Measurements from ENCODE around the gene SLC38A4.
"Not testable (repeated sequence)": the region's sequence is repeated elsewhere in the genome, so short reads cannot be mapped to it uniquely, and the experiment has no call there.

Gene SLC38A4, protein sequence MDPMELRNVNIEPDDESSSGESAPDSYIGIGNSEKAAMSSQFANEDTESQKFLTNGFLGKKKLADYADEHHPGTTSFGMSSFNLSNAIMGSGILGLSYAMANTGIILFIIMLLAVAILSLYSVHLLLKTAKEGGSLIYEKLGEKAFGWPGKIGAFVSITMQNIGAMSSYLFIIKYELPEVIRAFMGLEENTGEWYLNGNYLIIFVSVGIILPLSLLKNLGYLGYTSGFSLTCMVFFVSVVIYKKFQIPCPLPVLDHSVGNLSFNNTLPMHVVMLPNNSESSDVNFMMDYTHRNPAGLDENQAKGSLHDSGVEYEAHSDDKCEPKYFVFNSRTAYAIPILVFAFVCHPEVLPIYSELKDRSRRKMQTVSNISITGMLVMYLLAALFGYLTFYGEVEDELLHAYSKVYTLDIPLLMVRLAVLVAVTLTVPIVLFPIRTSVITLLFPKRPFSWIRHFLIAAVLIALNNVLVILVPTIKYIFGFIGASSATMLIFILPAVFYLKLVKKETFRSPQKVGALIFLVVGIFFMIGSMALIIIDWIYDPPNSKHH

DNA sequence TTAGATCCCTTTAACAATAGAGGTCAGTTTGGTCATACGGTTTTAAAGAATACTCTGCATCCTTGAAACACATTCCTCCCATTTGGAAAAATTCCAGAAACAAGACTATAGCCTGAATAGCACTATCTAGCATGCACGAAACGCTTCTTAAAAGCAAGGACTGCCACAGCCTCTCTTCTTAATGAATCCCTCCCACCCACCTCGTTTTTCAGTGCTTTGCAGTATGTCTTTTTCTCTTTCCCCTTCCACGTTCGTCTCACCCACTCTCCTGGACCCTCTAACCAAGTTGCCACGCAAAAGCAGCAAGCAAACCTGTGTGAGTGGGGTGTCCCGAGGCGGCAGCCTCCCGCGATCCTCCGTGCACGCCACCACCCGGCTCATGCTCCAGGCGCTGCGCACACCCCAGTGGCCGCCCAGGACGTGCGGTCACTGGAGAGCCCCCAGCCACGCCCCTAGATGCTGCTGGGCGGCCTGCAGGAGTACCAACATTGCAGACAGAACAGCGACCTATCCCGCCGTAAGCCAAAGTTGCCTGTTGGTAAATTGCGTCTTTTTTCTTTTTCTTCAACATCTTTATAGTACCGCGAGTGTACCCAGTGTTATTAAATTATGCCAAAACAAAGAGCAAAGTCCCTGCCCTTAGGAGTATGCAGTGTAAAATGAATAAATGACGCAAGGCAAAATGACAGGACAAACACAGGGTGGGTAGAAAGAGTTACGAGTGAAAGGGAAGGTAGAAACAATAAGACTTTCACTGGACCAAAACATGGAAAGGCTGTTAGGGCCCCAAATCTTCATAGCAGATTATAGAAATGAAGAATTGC is at the start of gene SLC38A4:
Gene SLC38A4 (minus strand): TSS at position 407 of the 824 bp plus-strand sequence. CDS start 32,926 bp downstream, outside the sequence.
- DNase-seq (ENCODE audit: low read depth) = no peak

DNA sequence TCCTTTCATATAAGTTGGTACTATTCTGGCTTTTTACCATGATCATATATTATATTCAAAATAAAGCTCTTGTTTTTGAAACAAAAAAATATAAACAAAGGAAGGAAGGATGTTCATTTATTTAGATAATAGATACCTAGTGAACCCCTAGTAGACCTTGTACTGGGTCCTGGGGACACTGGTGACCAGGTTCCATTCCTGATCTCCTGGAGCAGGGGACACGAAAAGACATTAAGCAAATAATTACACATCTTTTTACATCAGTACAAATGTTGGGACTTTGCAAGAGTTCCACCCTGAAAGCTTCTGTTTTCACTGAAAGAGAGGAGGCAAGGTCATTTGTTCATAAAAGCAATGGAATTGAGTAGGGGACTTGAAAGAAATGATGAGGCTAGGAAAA is 49.3 kb upstream of the SLC38A4 start:
- DNase-seq (ENCODE audit: low read depth) = no peak

DNA sequence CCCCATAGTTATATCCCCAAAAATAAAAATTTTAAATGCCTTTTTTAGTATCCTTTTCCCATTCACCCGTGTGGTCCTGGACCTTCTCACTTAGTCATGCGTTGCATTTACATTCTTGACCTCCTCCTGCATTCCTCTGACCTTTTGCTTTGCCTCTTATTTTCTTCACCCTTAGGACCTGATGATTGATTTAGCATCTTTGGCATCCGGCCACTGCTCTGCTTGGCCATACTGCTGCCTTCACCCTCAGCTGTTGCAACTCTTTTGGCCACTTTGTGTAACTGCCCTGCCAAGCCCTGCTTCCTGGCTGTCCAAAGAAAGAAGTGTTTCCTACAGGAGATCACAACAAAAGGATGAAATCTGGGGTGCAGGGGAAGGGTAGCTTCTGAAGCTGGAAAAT is 48.8 kb upstream of the SLC38A4 start:
- DNase-seq (ENCODE audit: low read depth) = no peak

DNA sequence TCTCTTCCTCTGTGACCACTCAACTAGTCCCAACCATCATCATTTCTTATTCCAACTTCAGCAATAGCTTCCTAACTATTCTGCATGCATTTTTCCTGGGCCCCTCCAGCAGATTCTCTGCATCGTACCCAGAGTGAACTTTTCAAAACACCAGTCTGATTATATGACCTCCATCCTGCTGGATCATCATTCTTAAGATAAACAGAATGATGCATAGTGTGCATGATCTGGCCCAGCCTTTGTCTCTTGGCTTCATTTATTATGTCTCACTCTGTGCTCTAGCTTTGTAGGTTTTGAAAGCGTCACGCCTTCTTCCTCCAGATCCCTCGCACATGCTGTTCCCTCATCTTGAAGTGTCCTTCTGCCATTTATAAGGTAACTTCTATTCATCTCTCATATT is 46.3 kb upstream of the SLC38A4 start:
- DNase-seq (ENCODE audit: low read depth) = no peak

DNA sequence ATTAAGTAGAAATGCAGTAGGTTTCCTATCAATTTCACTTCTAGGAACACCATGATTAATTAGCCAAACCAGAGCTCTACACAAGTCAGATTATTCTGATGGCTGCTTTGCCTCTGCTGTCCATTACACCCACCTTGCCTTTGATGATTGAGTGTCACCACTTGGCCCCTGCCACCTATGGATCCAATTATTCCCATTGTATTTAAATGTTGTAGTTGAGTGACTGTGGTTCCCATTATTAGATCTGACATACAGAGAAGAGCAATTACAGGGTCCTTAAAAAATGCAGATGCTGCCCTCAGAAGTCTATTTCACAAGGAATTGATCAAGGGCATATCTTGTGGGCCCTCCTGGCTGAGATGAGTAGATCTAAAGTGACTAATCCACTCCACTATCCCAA is 39.5 kb upstream of the SLC38A4 start:
- DNase-seq (ENCODE audit: low read depth) = no peak

DNA sequence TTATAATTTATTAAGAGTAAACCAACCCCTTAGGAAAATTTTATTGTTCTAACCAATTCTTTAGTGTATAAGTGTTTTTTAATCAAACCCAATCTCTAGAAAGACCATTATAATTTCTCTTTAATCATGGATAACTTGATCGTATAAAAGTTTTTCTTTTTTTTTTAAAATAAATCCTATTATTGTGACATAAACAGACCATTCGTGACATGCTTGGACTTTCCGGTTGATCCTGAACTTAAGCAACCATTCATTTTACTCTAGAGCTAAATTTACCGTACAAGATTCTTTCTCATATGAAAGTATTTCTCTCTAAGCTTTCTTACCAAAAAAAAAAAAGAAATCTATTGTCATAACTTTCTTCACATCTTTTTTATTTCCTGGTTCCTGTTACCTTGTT is 32.6 kb upstream of the SLC38A4 start:
- no peak for DNase-seq (ENCODE audit: low read depth)

DNA sequence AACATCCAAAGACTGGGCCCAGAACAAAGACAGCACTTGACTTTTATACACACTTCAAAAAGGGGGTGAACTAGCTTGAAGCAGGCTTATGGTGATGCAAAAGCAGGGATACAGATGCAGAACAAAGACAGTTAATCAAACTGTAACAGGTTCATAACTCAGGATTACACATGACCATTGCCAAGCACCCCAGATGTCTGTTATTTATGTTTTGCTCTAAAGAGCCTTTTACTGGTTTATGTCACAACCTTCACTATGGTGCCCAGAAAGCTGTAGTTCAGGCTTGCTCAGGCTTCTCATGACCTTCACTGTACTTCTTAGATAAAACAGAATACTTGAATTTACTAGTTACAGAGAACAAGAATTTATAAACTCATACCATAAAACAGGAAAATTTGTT is 31.7 kb upstream of the SLC38A4 start:
- no peak for DNase-seq (ENCODE audit: low read depth)

DNA sequence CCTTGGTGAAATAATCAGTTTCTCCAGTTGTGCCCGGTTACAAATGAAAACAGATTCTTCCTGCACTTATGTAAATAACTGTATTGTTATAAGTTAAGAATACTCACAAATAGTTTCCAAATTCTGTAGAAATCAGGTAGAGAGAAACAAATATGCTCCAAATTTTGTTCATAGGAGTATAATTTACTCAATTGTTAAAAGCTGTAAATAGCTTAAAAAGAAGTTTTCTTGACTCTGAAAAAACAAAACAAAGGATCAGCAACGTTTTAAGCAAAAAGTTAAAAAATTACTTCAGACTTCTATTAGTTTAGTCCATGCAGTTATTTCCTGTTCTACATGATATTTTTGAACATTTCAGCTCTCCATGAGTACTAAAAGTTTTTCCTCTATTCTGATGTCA is 30.0 kb upstream of the SLC38A4 start:
- DNase-seq (ENCODE audit: low read depth) = no peak

DNA sequence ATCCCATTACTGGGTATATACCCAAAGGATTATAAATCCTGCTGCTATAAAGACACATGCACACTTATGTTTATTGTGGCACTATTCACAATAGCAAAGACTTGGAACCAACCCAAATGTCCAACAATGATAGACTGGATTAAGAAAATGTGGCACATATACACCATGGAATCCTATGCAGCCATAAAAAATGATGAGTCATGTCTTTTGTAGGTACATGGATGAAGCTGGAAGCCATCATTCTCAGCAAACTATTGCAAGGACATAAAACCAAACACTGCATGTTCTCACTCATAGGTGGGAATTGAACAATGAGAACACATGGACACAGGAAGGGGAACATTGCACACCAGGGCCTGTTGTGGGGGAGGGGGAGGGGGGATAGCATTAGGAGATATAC is 28.4 kb upstream of the SLC38A4 start:
- DNase-seq (ENCODE audit: low read depth) = not testable (repeated sequence)

DNA sequence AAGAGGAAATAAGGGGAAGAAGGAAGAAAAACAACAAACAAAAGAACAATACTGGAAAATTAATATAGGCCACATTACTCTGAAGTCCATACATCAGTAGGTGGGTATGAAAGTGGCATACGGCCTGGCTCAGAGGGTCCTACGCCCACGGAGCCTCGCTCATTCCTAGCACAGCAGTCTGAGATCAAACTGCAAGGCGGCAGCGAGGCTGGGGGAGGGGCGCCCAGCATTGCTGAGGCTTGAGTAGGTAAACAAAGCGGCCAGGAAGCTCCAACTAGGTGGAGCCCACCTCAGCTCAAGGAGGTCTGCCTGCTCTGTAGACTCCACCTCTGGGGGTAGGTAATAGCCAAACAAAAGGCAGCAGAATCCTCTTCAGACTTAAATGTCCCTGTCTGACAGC is 23.0 kb upstream of the SLC38A4 start:
- DNase-seq (ENCODE audit: low read depth) = not testable (repeated sequence)

DNA sequence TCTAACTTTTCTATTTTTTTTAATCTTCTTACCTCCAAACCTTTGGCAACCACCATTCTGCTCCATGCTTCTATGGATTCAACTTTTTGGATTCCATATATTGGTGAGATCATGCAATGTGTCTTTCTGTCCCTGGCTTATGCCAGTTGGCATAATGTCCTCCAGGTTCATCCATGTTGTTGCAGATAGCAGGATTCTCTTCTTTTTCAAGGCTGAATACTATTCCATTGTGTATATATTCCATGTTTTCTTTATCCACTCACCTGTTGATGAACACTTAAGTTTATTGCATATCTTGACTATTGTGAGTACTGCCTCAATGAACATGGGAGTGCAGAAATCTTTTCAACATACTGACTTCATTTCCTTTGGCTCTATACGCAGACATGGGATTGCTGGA is 21.2 kb upstream of the SLC38A4 start:
- no peak for DNase-seq (ENCODE audit: low read depth)

DNA sequence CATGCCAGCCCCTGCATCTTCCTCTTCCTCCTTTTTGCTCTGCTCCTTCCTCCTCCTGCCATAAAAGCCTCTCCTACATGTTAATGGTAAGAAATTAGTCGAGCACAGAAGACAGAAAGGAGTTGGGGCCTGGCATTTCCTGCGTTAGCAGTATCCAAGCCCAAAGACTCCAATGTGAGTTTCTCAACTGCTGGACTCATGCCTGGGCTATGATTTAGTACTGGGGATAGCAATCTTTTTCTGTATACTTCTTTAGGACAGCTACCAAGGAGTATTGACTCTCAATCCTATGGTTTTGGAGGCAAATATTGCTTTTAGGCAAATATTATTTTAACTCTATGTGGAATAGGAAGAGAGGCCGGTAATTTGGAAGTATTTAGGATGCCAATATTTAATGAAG is 18.0 kb upstream of the SLC38A4 start:
- no peak for DNase-seq (ENCODE audit: low read depth)

DNA sequence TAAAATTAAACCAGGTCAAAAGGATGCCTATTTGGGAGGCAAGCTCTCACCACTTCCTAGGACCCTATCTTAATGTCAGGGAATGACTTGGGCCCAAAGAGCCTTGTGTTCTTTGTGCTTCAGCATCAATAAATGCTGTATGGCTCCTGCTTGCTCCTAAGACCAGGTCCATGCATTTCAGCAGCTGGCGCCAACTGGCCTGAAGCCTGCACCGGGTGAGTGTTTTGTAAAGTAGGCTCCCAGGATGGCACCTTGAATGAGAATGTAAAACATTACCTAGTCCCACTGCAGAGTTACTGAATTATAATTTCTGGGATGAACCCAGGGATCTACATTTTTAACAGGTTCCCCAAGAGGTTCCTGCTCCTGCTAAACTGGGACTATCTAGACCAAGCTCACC is 16.1 kb upstream of the SLC38A4 start:
- no peak for DNase-seq (ENCODE audit: low read depth)

DNA sequence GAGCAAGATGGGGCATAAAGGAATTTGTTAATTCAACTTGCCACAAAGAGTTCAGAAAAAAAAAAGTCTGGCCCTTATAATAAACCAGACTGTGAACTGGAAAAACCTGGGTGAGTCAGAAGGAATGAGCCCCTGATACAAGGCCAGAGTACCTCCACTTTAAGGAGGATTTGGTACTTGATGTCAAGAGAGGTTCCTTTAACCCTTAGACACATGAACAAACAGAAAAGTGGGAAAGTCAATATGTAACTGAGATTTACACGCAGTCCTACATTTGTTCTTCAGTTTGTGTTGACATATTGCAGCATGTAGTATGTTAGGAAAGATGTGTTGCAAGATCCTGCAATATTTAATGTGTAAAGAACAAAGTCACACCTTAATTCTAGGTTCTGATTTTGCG is 14.2 kb upstream of the SLC38A4 start:
- no peak for DNase-seq (ENCODE audit: low read depth)

DNA sequence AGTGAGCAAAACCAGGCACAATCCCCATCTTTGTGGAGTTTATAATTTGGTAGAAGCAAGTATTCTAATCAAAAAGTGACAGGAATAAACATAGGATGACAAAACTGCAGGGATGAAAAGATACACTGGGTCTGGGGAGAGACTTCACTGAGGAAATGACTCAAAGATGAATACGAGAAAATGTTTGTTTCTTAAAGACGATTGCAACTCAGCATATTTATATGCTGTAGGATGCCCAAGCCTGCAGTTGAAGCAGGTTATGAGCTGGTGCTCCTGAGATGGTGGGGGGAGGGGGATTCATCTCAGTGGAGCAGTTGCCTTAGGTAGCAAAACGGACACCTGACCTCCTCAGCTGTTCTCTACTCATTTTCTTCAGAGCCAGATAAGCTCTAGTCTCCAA is 13.4 kb upstream of the SLC38A4 start:
- DNase-seq (ENCODE audit: low read depth) = no peak

DNA sequence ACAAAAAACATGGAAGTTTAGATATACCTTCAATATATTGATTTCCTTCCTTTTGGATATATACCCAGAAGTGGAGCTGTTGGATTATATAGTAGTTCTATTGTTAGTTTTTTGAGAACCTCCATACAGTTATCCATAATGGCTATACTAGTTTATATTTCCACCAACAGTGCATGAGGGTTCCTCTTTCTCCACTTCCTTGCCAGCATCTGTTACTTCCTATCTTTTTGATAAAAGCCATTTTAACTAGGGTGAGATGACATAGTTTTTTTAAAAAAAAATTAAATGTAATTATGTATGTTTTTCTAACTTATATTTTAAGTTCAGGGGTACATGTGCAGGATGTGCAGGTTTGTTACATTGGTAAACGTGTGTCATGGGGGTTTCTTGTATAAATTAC is 10.0 kb upstream of the SLC38A4 start:
- no peak for DNase-seq (ENCODE audit: low read depth)

DNA sequence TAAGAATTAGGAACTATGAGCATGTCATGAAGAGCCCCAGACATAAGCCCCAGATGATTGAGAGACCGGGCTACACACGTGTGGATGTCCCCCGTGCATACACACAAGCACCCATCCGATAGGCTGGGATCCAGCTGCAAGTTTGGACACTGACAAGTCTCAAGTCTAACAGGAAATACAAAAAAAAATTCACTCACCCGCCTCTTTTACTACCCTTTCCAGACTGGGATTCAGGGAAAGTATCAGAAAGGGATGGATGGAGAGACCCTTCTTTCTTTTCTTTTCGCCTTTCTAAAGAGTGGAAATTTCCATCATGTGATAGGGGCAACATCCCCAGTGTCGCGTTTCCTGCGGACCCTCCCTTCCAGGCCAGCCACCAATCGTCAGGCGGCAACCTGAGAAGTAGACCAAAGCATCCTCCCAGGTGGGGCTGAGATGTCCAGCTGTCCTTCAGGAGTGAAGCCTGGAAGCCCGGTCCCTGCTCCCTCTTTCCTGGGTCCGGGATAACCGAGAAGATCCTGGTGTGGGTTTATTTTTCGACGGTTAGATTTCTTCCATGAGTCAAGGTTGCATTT is 6.4 kb upstream of the SLC38A4 start:
- no peak for DNase-seq (ENCODE audit: low read depth)

DNA sequence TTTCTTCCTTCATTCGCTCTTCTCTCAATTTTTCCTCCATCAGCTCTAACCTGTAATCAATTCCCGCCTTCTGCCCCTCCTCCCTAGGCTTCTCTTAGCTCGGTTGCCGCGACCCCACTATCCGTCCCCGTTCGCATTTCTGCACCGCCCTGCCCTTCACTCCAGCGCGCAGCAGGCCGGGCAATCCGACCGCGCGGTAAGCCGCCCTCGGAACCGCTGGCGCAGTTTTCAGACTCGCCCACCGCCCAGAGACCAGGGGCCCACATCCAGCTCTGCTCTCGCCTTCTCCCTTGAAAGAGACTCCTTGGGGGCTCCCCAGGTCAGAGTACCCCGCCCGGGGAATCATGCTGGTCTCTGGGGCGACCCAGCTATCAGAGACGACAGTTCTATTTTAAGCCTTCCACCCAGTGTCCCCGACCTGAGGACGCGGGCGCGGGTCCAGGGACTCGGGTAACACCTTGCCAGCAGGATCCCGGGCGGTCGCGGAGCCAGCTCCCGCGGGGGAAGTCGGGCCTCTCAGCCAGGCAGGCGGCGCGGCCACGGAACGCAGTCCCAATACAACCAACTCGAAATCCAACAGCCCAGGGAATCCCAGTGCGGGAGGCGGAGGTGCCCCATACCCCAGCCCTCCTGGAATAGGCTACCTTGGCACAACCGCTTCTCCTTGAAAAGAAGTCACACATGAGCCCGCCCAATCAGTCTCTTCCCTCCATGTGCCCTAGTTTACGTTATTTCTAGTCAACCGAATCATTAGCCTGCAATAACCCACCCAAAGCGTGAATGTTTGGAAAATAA is 5.7 kb upstream of the SLC38A4 start:
- no peak for DNase-seq (ENCODE audit: low read depth)

DNA sequence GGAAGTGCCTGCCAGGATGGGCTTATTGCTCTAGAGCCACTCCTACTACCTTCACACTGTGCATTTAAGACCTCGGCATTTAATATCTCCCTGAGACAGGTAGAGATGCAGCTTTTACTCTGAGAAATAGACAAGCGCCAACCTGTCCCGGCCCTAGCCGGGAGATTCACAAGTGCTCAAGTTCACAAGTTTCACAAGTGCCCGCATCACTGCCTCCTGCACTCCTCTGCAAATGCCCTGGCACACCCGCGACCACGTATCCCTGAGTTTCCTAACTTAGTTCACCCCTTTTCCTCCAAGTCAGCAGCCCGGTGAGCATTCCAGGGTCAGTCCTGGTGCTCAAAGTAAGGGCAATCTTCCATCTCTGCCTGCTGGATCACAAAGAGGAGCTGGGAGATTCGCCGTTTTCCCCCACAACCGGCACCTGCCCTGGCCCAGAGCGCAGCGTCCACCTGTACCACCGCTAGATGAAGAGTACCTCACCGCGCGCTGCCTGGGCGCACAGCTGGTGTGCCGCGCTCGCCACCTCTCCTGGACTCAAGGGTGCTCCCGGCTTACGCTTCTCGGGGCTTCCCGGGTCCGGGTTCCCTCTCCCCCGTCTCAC is 5.0 kb upstream of the SLC38A4 start:
- no peak for DNase-seq (ENCODE audit: low read depth)

DNA sequence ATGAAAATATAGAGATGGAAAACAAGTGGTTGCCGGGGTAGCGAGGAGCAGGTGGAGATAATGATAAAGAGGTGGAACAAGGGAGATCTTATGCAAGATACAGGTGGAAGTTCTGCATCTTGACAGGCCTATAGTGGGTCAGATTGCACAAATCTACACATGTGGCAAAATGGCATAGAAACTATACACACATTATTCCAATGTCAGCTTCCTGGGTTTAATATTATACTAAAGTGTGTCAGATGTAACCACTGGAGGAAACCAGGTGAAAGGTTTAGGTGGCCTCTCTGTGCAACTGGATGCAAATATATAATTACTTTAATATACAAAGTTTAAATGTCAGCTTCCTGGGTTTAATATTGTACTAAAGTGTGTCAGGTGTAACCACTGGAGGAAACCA is 1.1 kb downstream of the SLC38A4 start:
- no peak for DNase-seq (ENCODE audit: low read depth)

DNA sequence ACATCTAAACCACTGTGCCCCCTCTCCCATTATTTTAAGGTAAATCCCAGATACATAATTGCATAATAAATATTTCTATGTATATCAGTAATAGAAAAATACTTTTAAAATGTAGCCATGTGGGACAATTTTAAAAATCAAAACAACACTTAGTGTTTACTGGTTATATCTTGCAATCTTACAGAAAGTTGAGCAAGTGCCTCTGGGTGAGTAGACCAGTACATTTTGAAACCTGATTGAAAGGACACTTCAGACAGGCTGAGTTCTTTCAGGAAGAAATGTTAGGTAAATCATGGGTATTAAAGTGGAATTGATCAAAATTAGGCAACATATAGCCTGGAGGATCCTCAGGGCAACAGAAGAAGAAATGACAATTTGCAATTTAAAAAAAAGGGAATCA is 7.2 kb downstream of the SLC38A4 start:
- no peak for DNase-seq (ENCODE audit: low read depth)

DNA sequence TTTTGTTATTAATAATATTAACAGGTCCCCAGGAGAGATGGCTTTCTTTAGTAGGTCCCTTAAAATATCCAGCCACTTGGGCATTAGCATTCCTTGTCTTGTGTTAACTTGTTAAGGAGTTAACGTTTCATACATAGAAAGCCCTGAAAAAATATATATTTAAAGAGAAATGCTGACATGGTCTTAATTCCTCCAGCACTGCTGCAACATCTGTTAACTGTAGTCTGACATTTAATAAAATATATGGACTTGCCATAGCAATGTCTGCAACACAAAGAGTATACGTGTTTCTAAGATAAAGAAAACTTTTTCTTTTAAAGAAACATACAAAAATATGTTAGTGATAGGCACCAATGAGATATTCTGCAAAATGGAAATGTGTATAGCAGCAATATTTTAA is 10.0 kb downstream of the SLC38A4 start:
- DNase-seq (ENCODE audit: low read depth) = no peak
